ENCODE results near the gene ERC2.

DNA sequence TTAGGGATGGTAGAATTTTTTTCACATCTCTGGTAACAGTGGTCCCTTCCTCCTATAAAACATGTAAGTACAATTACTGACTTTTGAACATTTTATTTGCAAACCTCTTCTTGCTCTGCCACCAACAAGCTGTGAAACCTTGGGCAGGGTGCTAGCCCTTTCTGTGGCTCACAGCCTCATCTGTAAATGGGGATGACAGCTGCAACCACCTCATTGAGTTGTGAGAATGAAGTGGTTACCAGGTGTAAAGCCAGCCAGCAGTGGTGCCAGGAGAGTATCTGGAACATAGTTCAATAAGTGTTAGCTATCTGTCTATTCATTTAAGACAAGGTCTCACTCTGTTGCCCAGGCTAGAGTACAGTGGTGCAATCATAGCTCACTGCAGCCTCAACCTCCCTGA, 278.1 kb downstream of the ERC2 start:
- TF ChIP-seq, protein P1, sequence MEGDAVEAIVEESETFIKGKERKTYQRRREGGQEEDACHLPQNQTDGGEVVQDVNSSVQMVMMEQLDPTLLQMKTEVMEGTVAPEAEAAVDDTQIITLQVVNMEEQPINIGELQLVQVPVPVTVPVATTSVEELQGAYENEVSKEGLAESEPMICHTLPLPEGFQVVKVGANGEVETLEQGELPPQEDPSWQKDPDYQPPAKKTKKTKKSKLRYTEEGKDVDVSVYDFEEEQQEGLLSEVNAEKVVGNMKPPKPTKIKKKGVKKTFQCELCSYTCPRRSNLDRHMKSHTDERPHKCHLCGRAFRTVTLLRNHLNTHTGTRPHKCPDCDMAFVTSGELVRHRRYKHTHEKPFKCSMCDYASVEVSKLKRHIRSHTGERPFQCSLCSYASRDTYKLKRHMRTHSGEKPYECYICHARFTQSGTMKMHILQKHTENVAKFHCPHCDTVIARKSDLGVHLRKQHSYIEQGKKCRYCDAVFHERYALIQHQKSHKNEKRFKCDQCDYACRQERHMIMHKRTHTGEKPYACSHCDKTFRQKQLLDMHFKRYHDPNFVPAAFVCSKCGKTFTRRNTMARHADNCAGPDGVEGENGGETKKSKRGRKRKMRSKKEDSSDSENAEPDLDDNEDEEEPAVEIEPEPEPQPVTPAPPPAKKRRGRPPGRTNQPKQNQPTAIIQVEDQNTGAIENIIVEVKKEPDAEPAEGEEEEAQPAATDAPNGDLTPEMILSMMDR (IDR thresholded peaks at IDR 0.05): no peak
- no peak for TF ChIP-seq ZFX (IDR thresholded peaks at IDR 0.05; ENCODE audit: borderline replicate concordance)

All from 22Rv1 (cell line).